Measurements from ENCODE around the gene MT2A.

- TF ChIP-seq, protein P1, sequence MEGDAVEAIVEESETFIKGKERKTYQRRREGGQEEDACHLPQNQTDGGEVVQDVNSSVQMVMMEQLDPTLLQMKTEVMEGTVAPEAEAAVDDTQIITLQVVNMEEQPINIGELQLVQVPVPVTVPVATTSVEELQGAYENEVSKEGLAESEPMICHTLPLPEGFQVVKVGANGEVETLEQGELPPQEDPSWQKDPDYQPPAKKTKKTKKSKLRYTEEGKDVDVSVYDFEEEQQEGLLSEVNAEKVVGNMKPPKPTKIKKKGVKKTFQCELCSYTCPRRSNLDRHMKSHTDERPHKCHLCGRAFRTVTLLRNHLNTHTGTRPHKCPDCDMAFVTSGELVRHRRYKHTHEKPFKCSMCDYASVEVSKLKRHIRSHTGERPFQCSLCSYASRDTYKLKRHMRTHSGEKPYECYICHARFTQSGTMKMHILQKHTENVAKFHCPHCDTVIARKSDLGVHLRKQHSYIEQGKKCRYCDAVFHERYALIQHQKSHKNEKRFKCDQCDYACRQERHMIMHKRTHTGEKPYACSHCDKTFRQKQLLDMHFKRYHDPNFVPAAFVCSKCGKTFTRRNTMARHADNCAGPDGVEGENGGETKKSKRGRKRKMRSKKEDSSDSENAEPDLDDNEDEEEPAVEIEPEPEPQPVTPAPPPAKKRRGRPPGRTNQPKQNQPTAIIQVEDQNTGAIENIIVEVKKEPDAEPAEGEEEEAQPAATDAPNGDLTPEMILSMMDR (IDR thresholded peaks at IDR 0.05) = no peak
- TF ChIP-seq POLR2AphosphoS5 (IDR thresholded peaks at IDR 0.05) (peak; percentile 77), POLR2A (IDR thresholded peaks at IDR 0.05; ENCODE audit: low read depth) (peak; percentile 34)
Measured at GRCh38 chr16:56610017-56610608, 1.7 kb downstream of the MT2A start.
